DND-41 (cell line): Measurements from ENCODE around the gene AIF1.

Experiments
- ATAC-seq: fragments of 200-7000 bp; cut with Tn5 transposase; 3 replicates; pipeline ENCODE4 v1.9.1; 2021; ENCODE audit warnings: low read depth; ENCODE audit not compliant: insufficient read depth
- DNase-seq: peaks from one replicate; pipeline ENCODE4 v3.0.0-alpha.2; 2020
- H2AFZ ChIP-seq: 2 replicates; pipeline ENCODE4 v1.6.0; 2012; ENCODE audit warnings: low read depth, low read length
- H3K27ac ChIP-seq: 2 replicates; pipeline ENCODE4 v1.5.1; 2012; ENCODE audit warnings: low read length, inconsistent platforms
- H3K27me3 ChIP-seq: fragments of 200-600 bp; sonication (generic); 2 replicates; pipeline ENCODE4 v1.6.0; 2012; ENCODE audit warnings: low read length, mild to moderate bottlenecking, inconsistent platforms; ENCODE audit not compliant: insufficient read depth, poor library complexity
- H3K36me3 ChIP-seq: 2 replicates; pipeline ENCODE4 v1.5.1; 2012; ENCODE audit warnings: low read length, inconsistent platforms; ENCODE audit not compliant: insufficient read depth
- H3K4me1 ChIP-seq: 2 replicates; pipeline ENCODE4 v1.5.1; 2012; ENCODE audit warnings: mild to moderate bottlenecking, low read length; ENCODE audit not compliant: insufficient read depth
- H3K4me2 ChIP-seq: 2 replicates; pipeline ENCODE4 v1.6.0; 2012; ENCODE audit warnings: mild to moderate bottlenecking, moderate library complexity, low read length, inconsistent platforms; ENCODE audit not compliant: insufficient read depth
- H3K4me3 ChIP-seq, 2 experiments: fragments of 200-600 bp in 1 of 2; shearing (Covaris generic) in 1 of 2; 2 replicates each; pipeline ENCODE4 v1.5.1; 2012 to 2016; ENCODE audit warnings: inconsistent platforms in 2 of 2, low read length in 2 of 2, mild to moderate bottlenecking in 2 of 2, low read depth in 1 of 2, moderate library complexity in 1 of 2
- H3K79me2 ChIP-seq: 2 replicates; pipeline ENCODE4 v1.6.0; 2012; ENCODE audit warnings: low read length, inconsistent platforms; ENCODE audit not compliant: insufficient read depth
- H3K9ac ChIP-seq: 2 replicates; pipeline ENCODE4 v1.6.0; 2012; ENCODE audit warnings: low read depth, mild to moderate bottlenecking, inconsistent platforms, low read length, moderate library complexity
- H3K9me3 ChIP-seq: 2 replicates; pipeline ENCODE4 v1.5.1; 2012; ENCODE audit warnings: low read length, moderate library complexity, mild to moderate bottlenecking, inconsistent platforms; ENCODE audit not compliant: insufficient read depth, severe bottlenecking
- H4K20me1 ChIP-seq: 2 replicates; pipeline ENCODE4 v1.6.0; 2012; ENCODE audit warnings: low read length; ENCODE audit not compliant: insufficient read depth
- EZH2 ChIP-seq: IDR thresholded peaks from 3 replicates; pipeline ENCODE4 v1.6.1; 2012; ENCODE audit warnings: borderline replicate concordance, low read depth, mild to moderate bottlenecking, moderate library complexity, low read length, inconsistent platforms; ENCODE audit not compliant: severe bottlenecking
- TF ChIP-seq, protein P1 (sequence below): IDR thresholded peaks from 2 replicates; pipeline ENCODE4 v1.5.1; 2012; ENCODE audit warnings: borderline replicate concordance, low read length, moderate library complexity, mild to moderate bottlenecking; ENCODE audit not compliant: poor library complexity, severe bottlenecking; ENCODE audit errors: extremely low read depth

AIF1 gene

DNA sequence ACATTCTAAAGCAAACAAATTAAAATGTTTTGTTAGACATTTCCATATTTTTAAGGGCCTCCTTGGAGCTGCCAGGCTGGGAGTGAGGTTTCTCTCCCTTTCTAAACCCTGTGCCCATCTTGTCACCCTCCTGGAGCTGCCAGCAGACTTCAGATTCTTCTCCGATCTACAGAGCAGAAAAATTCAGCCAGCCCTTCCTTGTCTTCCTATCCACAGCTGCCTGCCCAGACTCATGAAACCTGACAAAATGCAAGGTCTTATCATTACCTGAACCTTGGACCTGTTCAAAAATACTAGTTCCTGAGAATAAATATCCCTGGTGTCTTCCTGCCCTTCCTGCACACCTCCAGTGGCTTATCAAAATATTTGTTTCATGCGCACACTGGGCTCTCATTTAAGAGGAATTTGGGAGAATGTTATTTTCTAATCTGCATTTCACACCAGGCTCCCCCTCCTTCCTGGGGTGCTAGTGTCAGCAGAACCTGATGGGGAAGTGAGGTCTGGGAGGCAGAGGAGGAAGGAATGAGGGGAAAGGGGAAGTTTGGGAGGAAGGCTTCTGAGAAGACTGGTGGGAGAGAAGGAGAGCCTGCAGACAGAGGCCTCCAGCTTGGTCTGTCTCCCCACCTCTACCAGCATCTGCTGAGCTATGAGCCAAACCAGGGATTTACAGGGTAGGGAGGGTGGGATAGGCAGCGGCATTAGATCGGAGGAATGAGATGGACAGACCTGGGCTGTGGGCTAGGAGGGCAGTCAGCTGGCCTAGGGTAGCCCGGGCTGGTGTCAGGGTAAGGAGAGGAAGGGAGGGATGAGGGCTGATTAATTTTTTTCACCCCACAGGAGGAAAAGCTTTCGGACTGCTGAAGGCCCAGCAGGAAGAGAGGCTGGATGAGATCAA is at the start of gene AIF1:
Gene AIF1, plus strand, starts transcription at position 551 of the 895 bp plus-strand sequence. Its CDS starts 96 bp downstream, at position 647.
- Histone ChIP-seq H3K4me2 (peak within 1 kb of the TSS; percentile 71), H3K79me2 (peaks cover 19% of the 10 kb centered on the region), H3K4me1 (peaks cover 40% of the 10 kb centered on the region), H3K27me3 (no peaks in the 10 kb centered on the region), H3K9ac (peak within 1 kb of the TSS; percentile 75), H3K36me3 (no peaks in the 10 kb centered on the region), H3K9me3 (no peaks in the 10 kb centered on the region), H3K4me3 (peak within 1 kb of the TSS; percentile 14 to 64; a peak in 3 of 4 replicates), H2AFZ (peak within 1 kb of the TSS; percentile 74), H3K27ac (peak within 1 kb of the TSS; percentile 95), H4K20me1 (no peaks in the 10 kb centered on the region)
- ATAC-seq (no peak), DNase-seq (no peak)
- no peak for TF ChIP-seq EZH2
- TF ChIP-seq, protein P1, sequence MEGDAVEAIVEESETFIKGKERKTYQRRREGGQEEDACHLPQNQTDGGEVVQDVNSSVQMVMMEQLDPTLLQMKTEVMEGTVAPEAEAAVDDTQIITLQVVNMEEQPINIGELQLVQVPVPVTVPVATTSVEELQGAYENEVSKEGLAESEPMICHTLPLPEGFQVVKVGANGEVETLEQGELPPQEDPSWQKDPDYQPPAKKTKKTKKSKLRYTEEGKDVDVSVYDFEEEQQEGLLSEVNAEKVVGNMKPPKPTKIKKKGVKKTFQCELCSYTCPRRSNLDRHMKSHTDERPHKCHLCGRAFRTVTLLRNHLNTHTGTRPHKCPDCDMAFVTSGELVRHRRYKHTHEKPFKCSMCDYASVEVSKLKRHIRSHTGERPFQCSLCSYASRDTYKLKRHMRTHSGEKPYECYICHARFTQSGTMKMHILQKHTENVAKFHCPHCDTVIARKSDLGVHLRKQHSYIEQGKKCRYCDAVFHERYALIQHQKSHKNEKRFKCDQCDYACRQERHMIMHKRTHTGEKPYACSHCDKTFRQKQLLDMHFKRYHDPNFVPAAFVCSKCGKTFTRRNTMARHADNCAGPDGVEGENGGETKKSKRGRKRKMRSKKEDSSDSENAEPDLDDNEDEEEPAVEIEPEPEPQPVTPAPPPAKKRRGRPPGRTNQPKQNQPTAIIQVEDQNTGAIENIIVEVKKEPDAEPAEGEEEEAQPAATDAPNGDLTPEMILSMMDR: no peak

DNA sequence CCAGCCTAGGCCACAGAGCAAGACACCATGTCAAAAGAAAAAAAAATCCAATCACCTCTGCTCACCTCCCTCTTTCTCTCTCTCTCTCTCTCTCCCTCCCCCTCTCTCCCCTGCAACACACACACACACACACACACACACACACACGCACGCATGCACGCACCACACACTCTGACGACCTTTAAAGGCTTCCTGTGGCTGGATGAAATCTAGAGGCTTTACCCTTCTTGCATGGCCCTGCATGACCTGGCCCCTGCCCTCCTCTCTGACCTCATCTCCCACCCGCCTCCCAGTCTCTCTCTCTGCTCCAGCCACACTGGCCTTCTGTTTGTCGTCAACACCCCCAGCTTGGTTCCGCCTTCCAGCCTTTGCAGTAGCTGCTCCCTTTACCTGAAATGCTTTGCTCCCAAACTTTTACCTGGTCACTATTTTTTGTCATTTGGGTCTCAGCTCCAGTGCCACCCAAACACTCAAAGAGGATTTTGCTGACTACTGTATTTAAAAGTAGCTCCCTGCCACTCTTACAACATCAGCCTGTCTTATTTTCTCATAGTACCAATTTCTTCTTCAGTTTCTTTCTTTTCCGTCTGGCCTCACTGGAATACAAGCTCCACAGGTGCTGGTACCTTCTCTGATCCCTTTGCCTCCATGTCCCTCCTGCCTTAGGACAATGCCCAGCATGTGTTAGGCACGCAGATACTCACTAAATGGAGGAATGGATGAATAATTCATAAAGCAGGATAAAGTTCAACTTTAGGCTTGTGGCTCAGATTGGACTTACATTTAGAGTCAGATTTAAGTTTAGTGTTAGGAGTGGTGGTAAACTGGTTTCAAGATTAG is 47.3 kb upstream of the AIF1 start:
- Histone ChIP-seq H3K36me3 (no peaks in the 10 kb centered on the region), H3K4me2 (no peak overlapping the region), H3K4me3 (no peak overlapping the region), H2AFZ (no peak overlapping the region), H3K79me2 (no peaks in the 10 kb centered on the region), H3K9ac (no peak overlapping the region), H3K4me1 (no peaks in the 10 kb centered on the region), H3K27ac (no peak overlapping the region), H3K9me3 (no peaks in the 10 kb centered on the region), H3K27me3 (no peaks in the 10 kb centered on the region), H4K20me1 (no peaks in the 10 kb centered on the region)
- TF ChIP-seq, protein P1: no peak
- DNase-seq (no peak), ATAC-seq (0 out of 3 replicates have a peak, but pooled peaks have one; percentile 17)

DNA sequence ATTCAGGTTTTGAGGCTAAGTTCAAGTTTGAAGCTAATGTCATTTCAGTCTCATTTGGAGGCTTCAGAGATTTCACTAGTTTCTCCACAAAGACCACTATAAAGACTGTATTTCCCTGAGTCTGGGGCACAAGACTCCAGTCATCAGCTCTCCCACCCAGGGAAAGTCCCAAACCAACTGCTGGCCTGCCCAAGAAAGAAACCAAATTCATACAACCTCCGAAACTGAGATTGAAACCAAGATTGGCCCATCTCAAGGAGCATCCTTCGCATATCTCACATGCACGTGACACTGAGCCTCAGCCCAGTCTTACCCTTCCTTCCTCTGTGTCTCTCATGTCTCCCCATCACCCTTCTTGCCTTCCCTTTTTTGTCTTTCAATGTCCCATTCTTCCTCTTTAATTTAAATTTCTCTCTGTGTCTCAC is 46.5 kb upstream of the AIF1 start:
- no peak for TF ChIP-seq EZH2
- TF ChIP-seq, protein P1: no peak
- ATAC-seq (peak; percentile 77), DNase-seq (no peak)
- Histone ChIP-seq H3K9ac (no peak overlapping the region), H3K79me2 (no peaks in the 10 kb centered on the region), H3K4me1 (no peaks in the 10 kb centered on the region), H2AFZ (no peak overlapping the region), H4K20me1 (no peaks in the 10 kb centered on the region), H3K4me2 (no peak overlapping the region), H3K4me3 (no peak overlapping the region), H3K9me3 (no peaks in the 10 kb centered on the region), H3K27me3 (no peaks in the 10 kb centered on the region), H3K36me3 (no peaks in the 10 kb centered on the region), H3K27ac (no peak overlapping the region)
